ENCODE data around the gene NRG3.

The NRG3 gene

GRCh38 chr10:82331716-82332115 is 456.7 kb downstream of the NRG3 start:
- TF ChIP-seq, protein P1, sequence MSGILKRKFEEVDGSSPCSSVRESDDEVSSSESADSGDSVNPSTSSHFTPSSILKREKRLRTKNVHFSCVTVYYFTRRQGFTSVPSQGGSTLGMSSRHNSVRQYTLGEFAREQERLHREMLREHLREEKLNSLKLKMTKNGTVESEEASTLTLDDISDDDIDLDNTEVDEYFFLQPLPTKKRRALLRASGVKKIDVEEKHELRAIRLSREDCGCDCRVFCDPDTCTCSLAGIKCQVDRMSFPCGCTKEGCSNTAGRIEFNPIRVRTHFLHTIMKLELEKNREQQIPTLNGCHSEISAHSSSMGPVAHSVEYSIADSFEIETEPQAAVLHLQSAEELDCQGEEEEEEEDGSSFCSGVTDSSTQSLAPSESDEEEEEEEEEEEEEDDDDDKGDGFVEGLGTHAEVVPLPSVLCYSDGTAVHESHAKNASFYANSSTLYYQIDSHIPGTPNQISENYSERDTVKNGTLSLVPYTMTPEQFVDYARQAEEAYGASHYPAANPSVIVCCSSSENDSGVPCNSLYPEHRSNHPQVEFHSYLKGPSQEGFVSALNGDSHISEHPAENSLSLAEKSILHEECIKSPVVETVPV (CRISPR knock-in tag; IDR thresholded peaks at IDR 0.05), result no peak
- TF ChIP-seq BACH2 (CRISPR knock-in tag; IDR thresholded peaks at IDR 0.05; ENCODE audit: borderline replicate concordance) (no peak), ARNTL (CRISPR knock-in tag; IDR thresholded peaks at IDR 0.05; ENCODE audit: borderline replicate concordance, low read depth) (no peak), ZNF70 (CRISPR knock-in tag; IDR thresholded peaks at IDR 0.05) (no peak), ZFP3 (CRISPR knock-in tag; IDR thresholded peaks at IDR 0.05) (no peak), SNAI2 (CRISPR knock-in tag; IDR thresholded peaks at IDR 0.05) (no peak), ZC3H10 (CRISPR knock-in tag; IDR thresholded peaks at IDR 0.05) (no peak), ESRRG (CRISPR knock-in tag; IDR thresholded peaks at IDR 0.05) (no peak)
- TF ChIP-seq, protein P2, sequence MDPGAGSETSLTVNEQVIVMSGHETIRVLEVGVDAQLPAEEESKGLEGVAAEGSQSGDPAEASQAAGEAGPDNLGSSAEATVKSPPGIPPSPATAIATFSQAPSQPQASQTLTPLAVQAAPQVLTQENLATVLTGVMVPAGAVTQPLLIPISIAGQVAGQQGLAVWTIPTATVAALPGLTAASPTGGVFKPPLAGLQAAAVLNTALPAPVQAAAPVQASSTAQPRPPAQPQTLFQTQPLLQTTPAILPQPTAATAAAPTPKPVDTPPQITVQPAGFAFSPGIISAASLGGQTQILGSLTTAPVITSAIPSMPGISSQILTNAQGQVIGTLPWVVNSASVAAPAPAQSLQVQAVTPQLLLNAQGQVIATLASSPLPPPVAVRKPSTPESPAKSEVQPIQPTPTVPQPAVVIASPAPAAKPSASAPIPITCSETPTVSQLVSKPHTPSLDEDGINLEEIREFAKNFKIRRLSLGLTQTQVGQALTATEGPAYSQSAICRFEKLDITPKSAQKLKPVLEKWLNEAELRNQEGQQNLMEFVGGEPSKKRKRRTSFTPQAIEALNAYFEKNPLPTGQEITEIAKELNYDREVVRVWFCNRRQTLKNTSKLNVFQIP (CRISPR knock-in tag; IDR thresholded peaks at IDR 0.05; ENCODE audit: borderline replicate concordance, low read depth), result no peak
- no peak for ATAC-seq

DNA sequence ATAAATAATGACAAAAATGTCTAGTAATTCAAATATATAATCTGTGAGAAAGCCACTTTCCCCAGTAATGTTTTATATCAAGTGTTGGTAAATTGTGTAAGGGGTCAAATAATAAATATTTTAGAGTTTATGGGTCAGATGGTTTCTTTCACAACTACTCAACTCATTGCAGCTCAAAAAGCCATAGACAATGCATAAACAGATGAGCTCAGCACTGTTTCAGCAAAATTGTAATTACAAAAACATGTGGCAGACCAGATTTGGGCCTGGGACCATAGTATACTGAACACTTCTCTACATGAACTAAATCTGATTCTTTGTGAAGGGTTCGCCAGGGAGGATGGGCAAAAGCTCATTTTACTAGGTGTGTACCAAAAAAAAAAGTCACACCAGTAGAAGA is 460.8 kb downstream of the NRG3 start:
- ATAC-seq, result no peak
- TF ChIP-seq OSR1 (CRISPR knock-in tag; IDR thresholded peaks at IDR 0.05) (no peak), ARNTL (CRISPR knock-in tag; IDR thresholded peaks at IDR 0.05; ENCODE audit: borderline replicate concordance, low read depth) (no peak), CSDC2 (CRISPR knock-in tag; IDR thresholded peaks at IDR 0.05) (no peak), ZC3H10 (CRISPR knock-in tag; IDR thresholded peaks at IDR 0.05) (no peak), ZFP3 (CRISPR knock-in tag; IDR thresholded peaks at IDR 0.05) (no peak), SNAI2 (CRISPR knock-in tag; IDR thresholded peaks at IDR 0.05) (no peak), ISL1 (CRISPR knock-in tag; IDR thresholded peaks at IDR 0.05) (no peak), TSHZ2 (CRISPR knock-in tag; IDR thresholded peaks at IDR 0.05) (no peak), ESRRG (CRISPR knock-in tag; IDR thresholded peaks at IDR 0.05) (no peak), TOX (CRISPR knock-in tag; IDR thresholded peaks at IDR 0.05; ENCODE audit: borderline replicate concordance) (no peak), ZNF8 (CRISPR knock-in tag; IDR thresholded peaks at IDR 0.05) (no peak), ZFP30 (CRISPR knock-in tag; IDR thresholded peaks at IDR 0.05) (no peak), RARB (CRISPR knock-in tag; IDR thresholded peaks at IDR 0.05) (no peak)
- TF ChIP-seq, protein P3, sequence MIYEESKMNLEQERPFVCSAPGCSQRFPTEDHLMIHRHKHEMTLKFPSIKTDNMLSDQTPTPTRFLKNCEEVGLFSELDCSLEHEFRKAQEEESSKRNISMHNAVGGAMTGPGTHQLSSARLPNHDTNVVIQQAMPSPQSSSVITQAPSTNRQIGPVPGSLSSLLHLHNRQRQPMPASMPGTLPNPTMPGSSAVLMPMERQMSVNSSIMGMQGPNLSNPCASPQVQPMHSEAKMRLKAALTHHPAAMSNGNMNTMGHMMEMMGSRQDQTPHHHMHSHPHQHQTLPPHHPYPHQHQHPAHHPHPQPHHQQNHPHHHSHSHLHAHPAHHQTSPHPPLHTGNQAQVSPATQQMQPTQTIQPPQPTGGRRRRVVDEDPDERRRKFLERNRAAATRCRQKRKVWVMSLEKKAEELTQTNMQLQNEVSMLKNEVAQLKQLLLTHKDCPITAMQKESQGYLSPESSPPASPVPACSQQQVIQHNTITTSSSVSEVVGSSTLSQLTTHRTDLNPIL (CRISPR knock-in tag; IDR thresholded peaks at IDR 0.05; ENCODE audit: low read depth), result no peak
- TF ChIP-seq, protein P1 (CRISPR knock-in tag; IDR thresholded peaks at IDR 0.05), result no peak
- TF ChIP-seq, protein P2 (CRISPR knock-in tag; IDR thresholded peaks at IDR 0.05; ENCODE audit: borderline replicate concordance, low read depth), result no peak

GRCh38 chr10:82340166-82340565 is 465.2 kb downstream of the NRG3 start:
- no peak for ATAC-seq
- TF ChIP-seq, protein P1 (CRISPR knock-in tag; IDR thresholded peaks at IDR 0.05), result no peak
- TF ChIP-seq ZNF70 (CRISPR knock-in tag; IDR thresholded peaks at IDR 0.05) (no peak), TSHZ2 (CRISPR knock-in tag; IDR thresholded peaks at IDR 0.05) (no peak), CSDC2 (CRISPR knock-in tag; IDR thresholded peaks at IDR 0.05) (no peak), ZFP30 (CRISPR knock-in tag; IDR thresholded peaks at IDR 0.05) (no peak), TOX (CRISPR knock-in tag; IDR thresholded peaks at IDR 0.05; ENCODE audit: borderline replicate concordance) (no peak), PPARA (CRISPR knock-in tag; IDR thresholded peaks at IDR 0.05; ENCODE audit: borderline replicate concordance) (no peak), ZNF565 (CRISPR knock-in tag; conservative IDR thresholded peaks at IDR 0.05; ENCODE audit: low read depth) (no peak), ZNF8 (CRISPR knock-in tag; IDR thresholded peaks at IDR 0.05) (no peak), SNAI2 (CRISPR knock-in tag; IDR thresholded peaks at IDR 0.05) (no peak)
